Measurements from ENCODE around the gene MAX. TPM values are rescaled to one million over a fixed set of nuclear protein-coding genes. Genes with fewer than 3 reads are reported as not detected.

Gene MAX
- total and polyA plus RNA-seq, 10 donors: 58.7 to 162 (median 109) TPM

GRCh38 chr14:65053466-65053865 is 48.9 kb downstream of the MAX start:
- H3K36me3 ChIP-seq: peaks cover 0 to 66% (median 5%) of the 10 kb centered on the region in 6 donors
- H3K9me3 ChIP-seq: no peaks in the 10 kb centered on the region
- H3K4me1 ChIP-seq: peaks cover 0 to 27% (median 0%) of the 10 kb centered on the region in 6 donors
- DNase-seq: no peak
- intact Hi-C loops (cut with DNase I; ENCODE audit: low total_unique reads): no loop called here
- H3K27ac ChIP-seq: no peak overlapping the region
- no peaks in the 10 kb centered on the region for H3K27me3 ChIP-seq (replicated peaks in 1 of 7)
- H3K4me3 ChIP-seq: no peak overlapping the region
- TF ChIP-seq, protein P1, sequence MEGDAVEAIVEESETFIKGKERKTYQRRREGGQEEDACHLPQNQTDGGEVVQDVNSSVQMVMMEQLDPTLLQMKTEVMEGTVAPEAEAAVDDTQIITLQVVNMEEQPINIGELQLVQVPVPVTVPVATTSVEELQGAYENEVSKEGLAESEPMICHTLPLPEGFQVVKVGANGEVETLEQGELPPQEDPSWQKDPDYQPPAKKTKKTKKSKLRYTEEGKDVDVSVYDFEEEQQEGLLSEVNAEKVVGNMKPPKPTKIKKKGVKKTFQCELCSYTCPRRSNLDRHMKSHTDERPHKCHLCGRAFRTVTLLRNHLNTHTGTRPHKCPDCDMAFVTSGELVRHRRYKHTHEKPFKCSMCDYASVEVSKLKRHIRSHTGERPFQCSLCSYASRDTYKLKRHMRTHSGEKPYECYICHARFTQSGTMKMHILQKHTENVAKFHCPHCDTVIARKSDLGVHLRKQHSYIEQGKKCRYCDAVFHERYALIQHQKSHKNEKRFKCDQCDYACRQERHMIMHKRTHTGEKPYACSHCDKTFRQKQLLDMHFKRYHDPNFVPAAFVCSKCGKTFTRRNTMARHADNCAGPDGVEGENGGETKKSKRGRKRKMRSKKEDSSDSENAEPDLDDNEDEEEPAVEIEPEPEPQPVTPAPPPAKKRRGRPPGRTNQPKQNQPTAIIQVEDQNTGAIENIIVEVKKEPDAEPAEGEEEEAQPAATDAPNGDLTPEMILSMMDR (IDR thresholded peaks at IDR 0.05 in 8 of 11, conservative IDR thresholded peaks at IDR 0.05 in 3 of 11): no peak
- TF ChIP-seq POLR2A (IDR thresholded peaks at IDR 0.05): no peak
- TF ChIP-seq POLR2AphosphoS5 (IDR thresholded peaks at IDR 0.05): no peak
- 79 to 92% (median 86%) methylated on average over 3 of the region's 3 CpGs for WGBS, 5 donors

DNA sequence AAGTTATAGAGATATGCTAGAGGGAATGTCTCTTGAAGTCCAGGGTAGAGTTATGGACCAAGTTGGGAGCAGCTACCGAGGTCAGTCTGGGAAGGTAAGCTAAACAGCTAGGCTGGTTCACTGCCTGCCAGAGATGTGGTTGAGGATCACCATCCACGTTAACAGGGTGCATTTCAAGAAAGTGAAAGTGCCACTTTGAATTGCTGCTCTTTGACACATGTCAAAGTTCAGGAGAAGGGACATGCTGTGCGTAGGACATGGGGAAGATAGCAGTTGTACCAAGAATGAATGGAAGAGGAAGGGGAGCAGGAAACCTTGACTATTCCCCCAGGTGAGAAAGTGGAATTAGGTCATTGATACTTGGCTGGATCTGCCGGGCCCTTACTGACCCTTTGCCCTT is 49.5 kb downstream of the MAX start:
- TF ChIP-seq, protein P1 (IDR thresholded peaks at IDR 0.05 in 8 of 11, conservative IDR thresholded peaks at IDR 0.05 in 3 of 11): no peak
- TF ChIP-seq POLR2AphosphoS5 (IDR thresholded peaks at IDR 0.05): no peak
- TF ChIP-seq POLR2A (IDR thresholded peaks at IDR 0.05): no peak
- Histone ChIP-seq H3K27ac (no peak overlapping the region), H3K9me3 (no peaks in the 10 kb centered on the region), H3K27me3 (replicated peaks in 1 of 7) (no peaks in the 10 kb centered on the region), H3K4me1 (peaks cover 0 to 33% (median under 1%) of the 10 kb centered on the region in 6 donors), H3K36me3 (peaks cover 0 to 68% (median 5%) of the 10 kb centered on the region in 6 donors), H3K4me3 (no peak overlapping the region)
- WGBS, 5 donors: 74 to 83% (median 74%) methylated on average over 4 of the region's 4 CpGs
- DNase-seq: no peak
- intact Hi-C loops (cut with DNase I; ENCODE audit: low total_unique reads): no loop called here

GRCh38 chr14:65045709-65046108 is 56.6 kb downstream of the MAX start:
- Histone ChIP-seq H3K27me3 (replicated peaks in 1 of 7) (no peaks in the 10 kb centered on the region), H3K4me1 (peaks cover 0 to 47% (median 18%) of the 10 kb centered on the region in 6 donors), H3K9me3 (no peaks in the 10 kb centered on the region), H3K27ac (peak overlapping the region in 4 of 8 donors; percentile 70 to 91 (median 84)), H3K36me3 (peaks cover 0 to 64% (median 8%) of the 10 kb centered on the region in 6 donors), H3K4me3 (no peak overlapping the region)
- 65 to 90% (median 77%) methylated on average over 4 of the region's 4 CpGs for WGBS, 5 donors
- no peak for TF ChIP-seq POLR2A (IDR thresholded peaks at IDR 0.05)
- TF ChIP-seq, protein P1 (IDR thresholded peaks at IDR 0.05 in 8 of 11, conservative IDR thresholded peaks at IDR 0.05 in 3 of 11): no peak
- TF ChIP-seq POLR2AphosphoS5 (IDR thresholded peaks at IDR 0.05): no peak
- intact Hi-C loops (cut with DNase I; ENCODE audit: low total_unique reads): no loop called here
- DNase-seq: no peak

DNA sequence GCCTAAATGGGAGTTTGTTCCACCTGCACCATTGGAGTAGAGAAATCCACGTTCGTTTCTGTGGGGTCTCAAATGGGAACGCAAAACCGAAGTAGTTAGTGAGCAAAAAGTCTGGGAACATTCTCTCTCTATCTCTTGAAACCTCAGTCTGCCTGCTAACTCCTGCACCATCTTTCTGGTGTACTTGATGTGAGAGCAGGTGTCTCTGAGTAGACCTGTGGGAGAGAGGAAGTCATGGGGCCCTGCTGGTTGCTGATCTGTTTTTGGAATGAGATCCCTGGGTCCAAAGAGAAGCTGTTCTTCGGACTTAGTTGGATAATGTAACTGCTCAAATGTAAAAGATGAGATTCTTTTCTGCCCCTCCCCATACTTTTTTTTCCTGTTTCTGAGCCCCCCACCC is 57.3 kb downstream of the MAX start:
- 53 to 87% (median 78%) methylated on average over 5 of the region's 5 CpGs for WGBS, 5 donors
- DNase-seq: no peak
- no peaks in the 10 kb centered on the region for H3K9me3 ChIP-seq
- no peak for TF ChIP-seq POLR2A (IDR thresholded peaks at IDR 0.05)
- no peak for TF ChIP-seq POLR2AphosphoS5 (IDR thresholded peaks at IDR 0.05)
- TF ChIP-seq, protein P1 (IDR thresholded peaks at IDR 0.05 in 8 of 11, conservative IDR thresholded peaks at IDR 0.05 in 3 of 11): no peak
- H3K27me3 ChIP-seq (replicated peaks in 1 of 7): no peaks in the 10 kb centered on the region
- H3K4me1 ChIP-seq: peaks cover 0 to 47% (median 18%) of the 10 kb centered on the region in 6 donors
- H3K36me3 ChIP-seq: peaks cover 0 to 66% (median 8%) of the 10 kb centered on the region in 6 donors
- peak overlapping the region in 6 of 8 donors; percentile 66 to 91 (median 76) for H3K27ac ChIP-seq
- H3K4me3 ChIP-seq: peak overlapping the region in 1 of 8 donors; percentile 29
- intact Hi-C loops (cut with DNase I; ENCODE audit: low total_unique reads): no loop called here
